22Rv1 (cell line): ENCODE results near the gene CRYBG1.

ENCODE experiments used
- H3K27ac ChIP-seq: fragments of 450-650 bp; 2 replicates; pipeline ENCODE4 v1.5.1; 2017
- ZFX ChIP-seq: fragments of 450-650 bp; IDR thresholded peaks from 2 replicates; pipeline ENCODE4 v1.6.1; 2017; ENCODE audit warnings: antibody characterized with exemption, borderline replicate concordance
- TF ChIP-seq, protein P1 (sequence below): fragments of 450-650 bp; IDR thresholded peaks from 2 replicates; pipeline ENCODE4 v1.5.1; 2017; ENCODE audit warnings: mild to moderate bottlenecking

The CRYBG1 gene

DNA sequence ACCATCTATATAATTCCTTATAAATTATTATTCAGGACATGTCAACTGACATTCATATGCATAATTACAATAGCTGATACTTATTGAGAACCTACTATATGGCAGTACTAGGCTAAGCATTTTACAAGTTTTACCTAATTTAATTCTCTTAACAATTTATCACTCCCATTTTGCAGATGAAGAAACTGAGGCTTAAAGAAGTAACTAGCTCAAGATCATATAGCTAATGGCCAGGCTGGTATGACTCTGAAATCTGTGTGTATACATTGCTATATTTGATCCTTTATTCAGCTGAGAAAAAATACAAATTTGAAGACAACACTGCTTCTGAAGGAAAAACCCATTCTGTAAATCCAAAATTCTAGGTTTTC is 85.0 kb downstream of the CRYBG1 start:
- TF ChIP-seq, protein P1, sequence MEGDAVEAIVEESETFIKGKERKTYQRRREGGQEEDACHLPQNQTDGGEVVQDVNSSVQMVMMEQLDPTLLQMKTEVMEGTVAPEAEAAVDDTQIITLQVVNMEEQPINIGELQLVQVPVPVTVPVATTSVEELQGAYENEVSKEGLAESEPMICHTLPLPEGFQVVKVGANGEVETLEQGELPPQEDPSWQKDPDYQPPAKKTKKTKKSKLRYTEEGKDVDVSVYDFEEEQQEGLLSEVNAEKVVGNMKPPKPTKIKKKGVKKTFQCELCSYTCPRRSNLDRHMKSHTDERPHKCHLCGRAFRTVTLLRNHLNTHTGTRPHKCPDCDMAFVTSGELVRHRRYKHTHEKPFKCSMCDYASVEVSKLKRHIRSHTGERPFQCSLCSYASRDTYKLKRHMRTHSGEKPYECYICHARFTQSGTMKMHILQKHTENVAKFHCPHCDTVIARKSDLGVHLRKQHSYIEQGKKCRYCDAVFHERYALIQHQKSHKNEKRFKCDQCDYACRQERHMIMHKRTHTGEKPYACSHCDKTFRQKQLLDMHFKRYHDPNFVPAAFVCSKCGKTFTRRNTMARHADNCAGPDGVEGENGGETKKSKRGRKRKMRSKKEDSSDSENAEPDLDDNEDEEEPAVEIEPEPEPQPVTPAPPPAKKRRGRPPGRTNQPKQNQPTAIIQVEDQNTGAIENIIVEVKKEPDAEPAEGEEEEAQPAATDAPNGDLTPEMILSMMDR, result no peak
- TF ChIP-seq ZFX, result no peak

DNA sequence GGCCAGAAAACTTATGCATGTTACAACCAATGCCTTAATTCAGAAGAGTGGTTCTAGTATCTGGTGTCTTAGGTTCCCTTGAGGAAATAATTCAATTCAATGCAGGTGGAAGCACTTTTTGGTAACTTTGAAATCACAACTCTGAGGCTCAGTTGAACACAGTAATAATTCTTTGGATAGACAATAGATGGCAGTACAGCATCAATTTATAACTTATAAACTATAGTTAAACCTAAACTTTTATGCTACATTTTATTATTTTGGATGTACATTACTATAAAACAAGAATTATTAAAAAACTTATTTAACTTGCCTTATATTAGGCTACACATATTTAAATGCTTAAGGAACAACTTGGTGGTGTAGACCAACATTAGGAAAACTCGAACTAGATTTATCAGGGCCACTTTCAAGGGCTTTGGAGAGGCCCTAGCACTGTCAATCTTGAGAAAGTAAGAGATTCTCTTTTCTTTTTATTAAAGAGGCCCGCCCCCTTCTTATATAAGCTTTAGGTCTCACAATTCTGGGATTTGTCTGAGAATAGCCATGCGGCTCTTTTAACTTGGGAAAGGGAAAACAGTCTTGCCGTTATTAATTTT is 85.9 kb downstream of the CRYBG1 start:
- TF ChIP-seq ZFX, result no peak
- TF ChIP-seq, protein P1, result peak; percentile 72
- H3K27ac ChIP-seq, result peak overlapping the region; percentile 90

More for the DNA sequence above, 85.0 kb downstream of the CRYBG1 start:
- H3K27ac ChIP-seq, result peak overlapping the region; percentile 90

DNA sequence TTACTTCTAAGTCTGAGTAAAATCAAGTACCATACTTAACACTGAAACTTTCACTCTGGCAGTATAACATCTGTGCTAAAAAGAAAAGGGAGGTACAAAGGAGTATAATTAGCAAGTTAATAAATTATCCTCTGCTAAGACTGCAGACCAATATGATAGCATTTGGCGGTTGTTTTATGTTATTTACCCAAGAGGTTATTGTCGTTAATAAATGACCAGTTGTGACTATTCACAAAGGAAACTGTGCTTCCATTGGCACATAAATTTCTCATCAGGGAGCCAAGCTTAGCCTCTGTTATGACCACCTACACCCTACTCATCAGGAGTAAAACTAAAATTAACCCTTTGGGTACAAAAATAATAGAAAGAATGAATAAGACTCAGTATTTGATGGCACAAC is 86.5 kb downstream of the CRYBG1 start:
- peak overlapping the region; percentile 90 for H3K27ac ChIP-seq
- no peak for TF ChIP-seq ZFX
- TF ChIP-seq, protein P1, result no peak

DNA sequence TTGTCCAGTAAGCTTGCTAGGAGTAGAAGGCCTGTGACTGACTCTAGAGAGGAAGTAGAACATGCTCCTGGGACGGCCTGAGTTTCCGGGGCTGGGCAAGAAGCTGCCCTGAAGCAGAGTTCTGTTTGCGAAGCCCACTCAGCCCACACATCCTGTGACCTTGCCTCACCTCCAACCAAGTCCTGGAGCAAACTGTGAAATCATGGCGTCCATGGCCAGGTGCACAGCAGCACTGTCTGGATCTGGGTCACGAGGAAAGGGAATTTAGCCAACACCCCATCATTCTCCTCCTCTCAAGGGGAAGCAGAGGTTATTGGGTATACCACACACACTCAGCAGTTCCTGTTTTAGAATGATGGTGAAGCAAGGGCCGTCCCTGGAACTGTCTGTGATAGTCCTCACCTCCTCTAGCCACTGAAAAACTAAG is 87.5 kb downstream of the CRYBG1 start:
- H3K27ac ChIP-seq, result peak overlapping the region; percentile 90
- no peak for TF ChIP-seq ZFX
- TF ChIP-seq, protein P1, result no peak

DNA sequence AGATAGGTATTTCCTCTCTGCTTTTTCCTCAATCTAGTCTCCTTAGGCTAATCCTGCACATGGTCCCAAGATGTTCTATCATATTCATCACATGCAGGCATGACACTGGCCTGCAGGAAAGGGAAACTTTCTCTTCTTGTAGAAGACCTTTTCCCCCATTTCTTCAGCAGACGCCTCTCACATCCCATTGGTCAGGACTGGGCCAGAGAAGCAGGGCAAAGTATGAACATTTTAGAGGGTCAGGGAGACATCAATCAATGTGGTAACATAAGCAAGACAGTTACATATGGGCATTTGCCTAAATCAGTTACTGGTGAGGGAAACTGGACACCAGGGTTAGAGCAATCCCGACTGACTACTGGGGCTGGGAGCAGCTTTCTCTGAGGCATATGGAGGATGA is 90.1 kb downstream of the CRYBG1 start:
- H3K27ac ChIP-seq, result no peak overlapping the region
- TF ChIP-seq, protein P1, result no peak
- TF ChIP-seq ZFX, result no peak

DNA sequence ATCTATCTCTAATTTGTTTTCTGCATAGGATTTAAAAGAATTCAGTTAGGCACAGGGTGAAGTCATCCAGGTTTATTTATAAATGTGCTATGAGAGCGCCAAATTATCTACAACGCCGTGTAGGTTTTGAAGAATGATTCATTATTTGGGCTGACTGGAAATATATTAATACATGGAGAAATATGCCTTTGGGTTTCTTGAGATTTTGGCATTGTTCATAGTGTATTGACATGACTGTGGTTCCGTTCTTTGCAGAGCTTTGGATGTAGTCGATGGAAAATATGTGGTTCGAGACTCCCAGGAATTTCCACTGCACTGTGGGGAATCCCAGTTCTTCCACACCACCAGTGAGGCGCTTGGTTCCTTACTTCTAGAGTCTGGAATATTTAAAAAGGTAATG is 90.9 kb downstream of the CRYBG1 start:
- H3K27ac ChIP-seq, result no peak overlapping the region
- TF ChIP-seq ZFX, result no peak
- TF ChIP-seq, protein P1, result no peak

DNA sequence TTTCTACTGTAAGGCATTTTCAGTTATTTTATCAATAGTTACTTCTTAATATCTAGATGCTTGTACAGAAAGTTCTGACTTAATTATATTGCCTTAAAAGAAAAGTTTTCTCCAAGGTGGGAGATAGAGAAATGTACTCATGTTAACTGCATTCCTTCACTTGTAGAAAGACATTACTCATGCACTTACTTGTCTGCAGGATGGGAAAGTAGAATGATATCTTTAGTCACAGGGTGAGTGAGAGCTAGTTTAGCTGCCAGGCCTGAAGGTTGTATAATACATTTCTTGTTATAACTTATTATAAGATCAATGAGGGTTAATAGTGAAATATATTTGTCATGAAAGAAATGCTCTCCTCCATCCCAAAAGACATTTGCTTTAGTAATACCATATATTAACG is 92.1 kb downstream of the CRYBG1 start:
- TF ChIP-seq, protein P1, result no peak
- TF ChIP-seq ZFX, result no peak
- H3K27ac ChIP-seq, result no peak overlapping the region
